AG04449 (cell line): ENCODE measurements around the gene PANX3.
A peak's percentile ranks its signal among the peaks of the same experiment; 100 is the strongest.

ENCODE experiments used
- CTCF ChIA-PET: fragments of 350-600 bp; formaldehyde crosslinking; extraction: SDS; loops from one replicate; lab custom pipeline; 2021; ENCODE audit warnings: antibody characterized with exemption; lab: Yijun Ruan, JAX
- POLR2A ChIA-PET: fragments of 400-600, 350-600 bp; formaldehyde crosslinking; extraction: SDS; loops from one replicate; lab custom pipeline; 2020; ENCODE audit warnings: antibody characterized with exemption, inconsistent platforms; lab: Yijun Ruan, JAX
- DNase-seq: peaks from one replicate; pipeline ENCODE4 v3.0.0-alpha.2; 2010; ENCODE audit warnings: low read depth, low spot score
- H3K4me3 ChIP-seq: 2 replicates; pipeline ENCODE4 v1.5.1; 2011; ENCODE audit warnings: low read depth, mild to moderate bottlenecking, control low read depth, low read length
- CTCF ChIP-seq: IDR thresholded peaks from one replicate; pipeline ENCODE4 v1.5.1; 2011; ENCODE audit warnings: mild to moderate bottlenecking, moderate library complexity, low read length, control low read depth, inconsistent platforms; ENCODE audit not compliant: insufficient read depth; ENCODE audit errors: missing control alignments

The PANX3 gene

GRCh38 chr11:124667601-124668000 is 56.4 kb downstream of the PANX3 start:
- ChIA-PET CTCF (interaction anchor here (1.0 to 1.9 kb wide), 7 partner anchors 23 to 202 kb away, joined by 3 to 12 read pairs (median 3); partner anchors contain the start of gene ESAM), POLR2A (no interaction called here)
- no peak overlapping the region for H3K4me3 ChIP-seq
- DNase-seq, result no peak
- TF ChIP-seq CTCF, result no peak

- no peak overlapping the region for H3K4me3 ChIP-seq
- CTCF ChIA-PET, result interaction anchor here (0.7 to 6.2 kb wide), 37 partner anchors 10 to 207 kb away, joined by 3 to 176 read pairs (median 6); partner anchors contain the start of genes ESAM, MSANTD2, NRGN and ROBO3
- POLR2A ChIA-PET, result interaction anchor here (0.7 kb wide), 1 partner anchor 207 kb away, joined by 3 read pairs; no protein-coding TSS in a partner anchor
- DNase-seq, result no peak
- TF ChIP-seq CTCF, result peak; percentile 71
These were observed 58.0 kb downstream of the PANX3 start for GRCh38 chr11:124669193-124669592.
